Dendritic cell treated with granulocyte-macrophage colony-stimulating factor and Interleukin-4, amounts not matched to agents 40 ng/mL and 50 ng/mL, for 4 days (primary cell): ENCODE measurements around the gene SLC4A4.

Experiments used
- H3K27ac Mint-ChIP-seq: one replicate; pipeline ENCODE4 v1.8.0; 2022; ENCODE audit warnings: mild to moderate bottlenecking, mixed read lengths
- H3K27me3 Mint-ChIP-seq: one replicate; pipeline ENCODE4 v1.8.0; 2022; ENCODE audit warnings: mild to moderate bottlenecking, mixed read lengths
- H3K36me3 Mint-ChIP-seq: one replicate; pipeline ENCODE4 v1.8.0; 2022; ENCODE audit warnings: low read depth, mixed read lengths
- H3K4me1 Mint-ChIP-seq: one replicate; pipeline ENCODE4 v1.8.0; 2022; ENCODE audit warnings: low read depth, mixed read lengths
- H3K4me3 Mint-ChIP-seq: one replicate; pipeline ENCODE4 v1.8.0; 2022; ENCODE audit warnings: mild to moderate bottlenecking, moderate library complexity, mixed read lengths
- H3K9me3 Mint-ChIP-seq: one replicate; pipeline ENCODE4 v1.8.0; 2022; ENCODE audit warnings: mixed read lengths
- intact Hi-C: fragments of 100-400 bp; cut with micrococcal nuclease; formaldehyde crosslinking; loops from one replicate; pipeline ENCODE4 v1.15.0; 2022

The SLC4A4 gene

GRCh38 chr4:71533121-71533520 is 194.3 kb downstream of the SLC4A4 start:
- no peak overlapping the region for H3K4me3 Mint-ChIP-seq
- no peaks in the 10 kb centered on the region for H3K27me3 Mint-ChIP-seq
- no peak overlapping the region for H3K27ac Mint-ChIP-seq
- no peaks in the 10 kb centered on the region for H3K36me3 Mint-ChIP-seq
- no peaks in the 10 kb centered on the region for H3K9me3 Mint-ChIP-seq
- no peaks in the 10 kb centered on the region for H3K4me1 Mint-ChIP-seq
- intact Hi-C loops: no loop called here

DNA sequence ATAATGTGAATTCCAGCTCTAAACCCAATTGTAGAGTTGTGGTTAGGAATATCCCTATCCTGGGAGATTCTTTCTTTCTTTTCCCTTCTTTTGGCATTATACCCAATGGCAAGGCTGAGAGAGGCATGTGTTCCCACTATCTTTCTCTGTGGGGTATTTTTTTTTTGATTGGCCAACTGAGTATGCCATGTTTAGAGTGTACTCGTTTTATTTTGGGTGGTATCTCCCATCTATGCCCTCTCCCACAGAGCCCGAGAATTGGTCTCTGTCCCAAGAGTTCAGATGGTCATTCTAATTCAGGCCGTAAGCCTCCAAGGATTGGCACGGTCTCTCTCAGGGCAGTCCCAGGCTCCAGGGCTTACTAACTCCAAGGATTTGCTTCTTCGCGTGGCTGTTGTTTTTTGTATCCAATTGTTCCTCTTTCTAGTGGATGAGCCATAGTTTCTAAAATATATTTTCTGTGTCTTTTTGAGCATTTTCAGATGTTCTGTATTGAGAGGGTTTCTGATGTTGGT is 198.8 kb downstream of the SLC4A4 start:
- intact Hi-C loops: no loop called here
- no peaks in the 10 kb centered on the region for H3K4me1 Mint-ChIP-seq
- no peaks in the 10 kb centered on the region for H3K9me3 Mint-ChIP-seq
- H3K4me3 Mint-ChIP-seq: no peak overlapping the region
- H3K36me3 Mint-ChIP-seq: no peaks in the 10 kb centered on the region
- H3K27me3 Mint-ChIP-seq: no peaks in the 10 kb centered on the region
- no peak overlapping the region for H3K27ac Mint-ChIP-seq

DNA sequence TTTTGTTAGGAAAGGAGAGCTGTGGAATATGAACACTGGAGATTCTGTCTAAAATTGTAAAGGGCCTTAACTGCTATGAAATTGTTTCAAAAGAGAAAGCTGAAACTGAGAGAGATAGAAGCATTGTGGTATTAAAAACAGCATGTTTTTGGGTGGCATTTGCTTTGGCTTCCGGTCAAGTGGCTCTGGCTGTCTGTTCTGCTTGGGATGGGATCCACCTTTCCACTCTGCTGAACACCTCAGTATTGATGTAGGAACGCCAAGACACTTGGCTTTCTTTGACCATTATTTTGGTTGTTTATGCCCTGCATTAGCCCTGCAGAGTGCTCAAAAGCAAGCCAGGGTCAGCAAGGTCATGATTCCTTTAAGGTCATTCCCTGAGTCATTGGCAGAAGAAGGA is 199.7 kb downstream of the SLC4A4 start:
- no peaks in the 10 kb centered on the region for H3K27me3 Mint-ChIP-seq
- no peaks in the 10 kb centered on the region for H3K9me3 Mint-ChIP-seq
- H3K27ac Mint-ChIP-seq: no peak overlapping the region
- H3K36me3 Mint-ChIP-seq: no peaks in the 10 kb centered on the region
- H3K4me3 Mint-ChIP-seq: no peak overlapping the region
- no peaks in the 10 kb centered on the region for H3K4me1 Mint-ChIP-seq
- intact Hi-C loops: no loop called here

DNA sequence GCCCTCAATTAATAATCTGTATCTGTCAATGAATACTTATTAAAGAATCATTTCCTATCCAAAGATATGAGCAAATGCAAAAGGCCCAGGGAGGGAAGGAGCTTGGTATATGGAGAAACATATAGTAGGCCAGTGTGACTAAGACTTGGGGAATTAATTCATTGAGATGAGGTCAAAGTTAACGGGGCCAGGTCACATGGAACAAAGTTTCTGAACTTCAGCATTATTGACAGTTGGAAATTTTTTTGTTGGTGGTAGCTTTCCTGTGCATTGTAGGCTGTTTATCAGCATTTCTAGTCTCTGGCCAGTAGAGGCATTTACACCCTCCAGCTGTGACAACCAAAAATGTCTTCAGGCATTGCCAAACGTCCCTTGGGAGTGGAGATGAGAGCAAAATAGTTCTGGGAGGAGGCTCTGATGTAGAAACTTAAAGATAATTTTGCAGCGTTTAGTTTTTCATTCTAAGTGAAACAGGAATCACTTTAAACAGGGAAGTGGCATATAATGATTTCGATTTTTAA is 202.0 kb downstream of the SLC4A4 start:
- Mint-ChIP-seq H3K4me1 (no peaks in the 10 kb centered on the region), H3K27me3 (no peaks in the 10 kb centered on the region), H3K9me3 (no peaks in the 10 kb centered on the region), H3K27ac (no peak overlapping the region), H3K4me3 (no peak overlapping the region), H3K36me3 (no peaks in the 10 kb centered on the region)
- intact Hi-C loops: no loop called here

- intact Hi-C loops: no loop called here
- no peaks in the 10 kb centered on the region for H3K4me1 Mint-ChIP-seq
- no peaks in the 10 kb centered on the region for H3K27me3 Mint-ChIP-seq
- H3K9me3 Mint-ChIP-seq: no peaks in the 10 kb centered on the region
- no peak overlapping the region for H3K4me3 Mint-ChIP-seq
- no peak overlapping the region for H3K27ac Mint-ChIP-seq
- H3K36me3 Mint-ChIP-seq: no peaks in the 10 kb centered on the region
These were observed 202.7 kb downstream of the SLC4A4 start for GRCh38 chr4:71541541-71541940.

DNA sequence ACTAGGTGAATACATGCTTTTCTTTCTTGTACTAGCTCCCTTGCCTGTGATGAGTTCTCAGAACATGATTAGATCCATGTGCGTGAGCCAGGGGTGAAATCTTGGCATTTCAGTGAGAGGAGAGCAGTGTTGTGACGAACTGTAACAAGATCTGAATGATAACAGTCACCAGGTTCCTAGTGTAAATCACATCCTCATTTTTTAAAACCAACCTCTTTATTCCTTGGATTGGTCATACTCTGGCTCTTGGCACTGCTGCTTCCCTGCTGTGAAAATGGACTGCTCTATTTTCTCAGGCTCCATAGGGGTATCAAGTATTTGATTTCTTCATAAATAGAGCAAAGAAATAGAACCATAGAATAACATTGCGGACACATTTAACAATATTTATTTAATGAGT is 206.3 kb downstream of the SLC4A4 start:
- no peaks in the 10 kb centered on the region for H3K27me3 Mint-ChIP-seq
- intact Hi-C loops: no loop called here
- no peaks in the 10 kb centered on the region for H3K4me1 Mint-ChIP-seq
- no peak overlapping the region for H3K27ac Mint-ChIP-seq
- H3K9me3 Mint-ChIP-seq: no peaks in the 10 kb centered on the region
- H3K4me3 Mint-ChIP-seq: no peak overlapping the region
- H3K36me3 Mint-ChIP-seq: no peaks in the 10 kb centered on the region

GRCh38 chr4:71549516-71550160 is 210.8 kb downstream of the SLC4A4 start:
- H3K4me1 Mint-ChIP-seq: no peaks in the 10 kb centered on the region
- no peak overlapping the region for H3K27ac Mint-ChIP-seq
- no peaks in the 10 kb centered on the region for H3K27me3 Mint-ChIP-seq
- no peak overlapping the region for H3K4me3 Mint-ChIP-seq
- no peaks in the 10 kb centered on the region for H3K36me3 Mint-ChIP-seq
- H3K9me3 Mint-ChIP-seq: no peaks in the 10 kb centered on the region
- intact Hi-C loops: no loop called here

- Mint-ChIP-seq H3K36me3 (no peaks in the 10 kb centered on the region), H3K4me3 (no peak overlapping the region), H3K27ac (no peak overlapping the region), H3K9me3 (no peaks in the 10 kb centered on the region), H3K27me3 (no peaks in the 10 kb centered on the region), H3K4me1 (no peaks in the 10 kb centered on the region)
- intact Hi-C loops: no loop called here
These were observed 211.7 kb downstream of the SLC4A4 start for GRCh38 chr4:71550220-71551165.

DNA sequence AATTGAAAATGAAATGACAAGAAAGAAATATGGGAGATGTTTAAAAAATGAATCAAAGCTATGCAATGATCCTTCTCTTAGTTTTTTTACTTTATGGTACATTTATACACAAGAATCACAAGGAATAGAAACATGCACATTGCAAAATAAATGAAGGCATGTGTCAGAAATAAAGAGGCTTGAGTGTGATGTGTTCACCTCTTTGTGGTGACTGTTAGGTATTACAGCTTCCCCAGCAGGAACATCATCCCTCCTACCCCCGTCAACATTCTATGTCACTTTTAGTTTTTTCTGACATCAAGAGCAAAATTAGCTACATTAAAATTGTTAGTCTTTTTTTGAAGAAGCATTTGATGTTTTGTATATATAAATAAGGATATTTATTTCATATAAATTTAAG is 214.8 kb downstream of the SLC4A4 start:
- no peak overlapping the region for H3K4me3 Mint-ChIP-seq
- H3K4me1 Mint-ChIP-seq: no peaks in the 10 kb centered on the region
- no peaks in the 10 kb centered on the region for H3K9me3 Mint-ChIP-seq
- intact Hi-C loops: no loop called here
- H3K36me3 Mint-ChIP-seq: no peaks in the 10 kb centered on the region
- no peaks in the 10 kb centered on the region for H3K27me3 Mint-ChIP-seq
- no peak overlapping the region for H3K27ac Mint-ChIP-seq

- H3K27ac Mint-ChIP-seq: no peak overlapping the region
- no peak overlapping the region for H3K4me3 Mint-ChIP-seq
- H3K36me3 Mint-ChIP-seq: no peaks in the 10 kb centered on the region
- H3K27me3 Mint-ChIP-seq: no peaks in the 10 kb centered on the region
- no peaks in the 10 kb centered on the region for H3K9me3 Mint-ChIP-seq
- H3K4me1 Mint-ChIP-seq: no peaks in the 10 kb centered on the region
- intact Hi-C loops: no loop called here
These were observed 215.2 kb downstream of the SLC4A4 start for GRCh38 chr4:71554025-71554424.

DNA sequence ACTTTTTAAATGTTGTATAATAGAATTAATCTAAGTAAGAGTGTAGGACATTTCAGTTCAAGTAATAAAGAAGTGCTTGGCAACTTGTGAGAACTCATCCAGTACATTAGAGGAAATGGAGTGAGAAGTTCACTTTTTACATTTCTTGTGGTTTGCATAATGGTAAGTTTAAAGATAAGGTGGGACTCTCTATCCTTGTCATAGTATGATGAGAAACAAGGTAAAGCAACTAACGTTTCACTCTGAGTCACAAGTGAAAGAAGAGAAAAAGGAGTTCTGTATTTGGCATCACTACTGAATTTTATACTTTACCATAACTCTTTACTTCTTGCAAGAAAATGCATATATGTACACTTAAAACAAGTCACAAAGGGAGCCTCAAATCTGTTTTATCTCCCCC is 219.4 kb downstream of the SLC4A4 start:
- intact Hi-C loops: no loop called here
- Mint-ChIP-seq H3K27me3 (no peaks in the 10 kb centered on the region), H3K27ac (no peak overlapping the region), H3K4me3 (no peak overlapping the region), H3K9me3 (no peaks in the 10 kb centered on the region), H3K4me1 (no peaks in the 10 kb centered on the region), H3K36me3 (no peaks in the 10 kb centered on the region)

DNA sequence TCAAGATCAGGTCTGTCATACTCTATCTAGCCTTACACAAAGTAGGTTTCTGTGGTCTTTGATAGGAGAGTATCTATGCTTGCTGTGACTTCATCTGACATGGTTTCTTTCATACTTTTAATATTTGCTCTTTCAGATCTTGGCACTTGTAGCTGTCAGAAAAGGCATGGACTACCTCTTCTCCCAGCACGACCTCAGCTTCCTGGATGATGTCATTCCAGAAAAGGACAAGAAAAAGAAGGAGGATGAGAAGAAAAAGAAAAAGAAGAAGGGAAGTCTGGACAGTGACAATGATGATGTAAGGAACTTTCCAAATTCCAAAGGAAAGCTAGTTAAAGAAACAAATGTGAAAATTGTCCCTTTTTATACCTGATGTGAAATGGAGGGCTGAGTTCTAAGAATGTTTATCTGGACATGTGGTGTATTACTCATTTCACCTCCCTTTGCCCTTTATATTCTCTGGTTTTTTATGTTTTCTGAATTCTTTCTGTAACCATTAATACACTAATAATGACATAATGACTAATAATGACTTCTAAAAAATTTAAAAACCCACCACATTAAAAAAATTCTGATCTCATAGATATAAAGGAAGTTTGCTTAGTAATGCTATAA is 221.2 kb downstream of the SLC4A4 start:
- H3K36me3 Mint-ChIP-seq: no peaks in the 10 kb centered on the region
- H3K9me3 Mint-ChIP-seq: no peaks in the 10 kb centered on the region
- intact Hi-C loops: no loop called here
- no peak overlapping the region for H3K4me3 Mint-ChIP-seq
- no peaks in the 10 kb centered on the region for H3K27me3 Mint-ChIP-seq
- H3K27ac Mint-ChIP-seq: no peak overlapping the region
- no peaks in the 10 kb centered on the region for H3K4me1 Mint-ChIP-seq

DNA sequence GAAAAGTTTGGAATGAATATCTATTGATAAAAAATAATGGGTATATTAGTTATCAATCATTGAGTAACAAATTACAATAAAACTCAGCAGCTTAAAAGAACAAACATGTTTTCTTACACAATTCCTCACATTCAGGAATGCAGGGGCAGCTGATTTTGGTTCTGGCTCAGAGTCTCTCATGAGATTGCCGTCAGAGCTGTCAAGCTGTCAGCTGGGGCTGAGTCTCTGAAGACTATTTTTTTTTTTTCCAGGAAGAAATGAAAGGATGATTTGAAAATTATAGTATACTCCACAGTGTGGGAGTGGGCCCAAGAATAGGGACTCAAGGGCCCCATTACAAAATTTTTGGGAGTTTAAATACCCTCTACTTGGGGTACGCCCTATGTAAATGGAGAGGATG is 226.0 kb downstream of the SLC4A4 start:
- H3K4me3 Mint-ChIP-seq: no peak overlapping the region
- intact Hi-C loops: no loop called here
- no peaks in the 10 kb centered on the region for H3K9me3 Mint-ChIP-seq
- no peaks in the 10 kb centered on the region for H3K36me3 Mint-ChIP-seq
- no peak overlapping the region for H3K27ac Mint-ChIP-seq
- H3K27me3 Mint-ChIP-seq: no peaks in the 10 kb centered on the region
- no peaks in the 10 kb centered on the region for H3K4me1 Mint-ChIP-seq

DNA sequence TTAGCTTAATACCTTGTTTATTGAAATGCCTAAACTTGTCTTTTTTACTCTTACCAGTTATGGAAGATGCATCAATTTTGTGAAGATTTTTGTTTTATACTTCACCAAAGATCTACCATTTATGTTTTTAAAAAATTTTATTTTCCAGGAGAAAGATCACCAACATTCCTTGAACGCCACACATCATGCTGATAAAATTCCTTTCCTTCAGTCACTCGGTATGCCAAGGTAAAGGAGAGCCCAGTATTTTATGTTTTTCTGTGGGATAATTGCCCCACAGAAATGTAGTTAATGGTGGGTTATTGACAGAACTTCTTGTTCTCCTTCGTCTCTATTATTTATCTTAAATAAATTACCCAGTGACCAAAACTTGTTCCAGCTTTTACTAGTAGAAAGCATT is 228.0 kb downstream of the SLC4A4 start:
- H3K27me3 Mint-ChIP-seq: no peaks in the 10 kb centered on the region
- H3K4me3 Mint-ChIP-seq: no peak overlapping the region

More for the DNA sequence above, 228.0 kb downstream of the SLC4A4 start:
- Mint-ChIP-seq H3K9me3 (no peaks in the 10 kb centered on the region), H3K36me3 (no peaks in the 10 kb centered on the region), H3K27ac (no peak overlapping the region), H3K4me1 (no peaks in the 10 kb centered on the region)
- intact Hi-C loops: no loop called here
